NCI-H1417 treated with DMSO at 0.1 percent for 48 hours (cell line): ENCODE measurements around the gene KRT35.
"Not testable (repeated sequence)": the region's sequence is repeated elsewhere in the genome, so short reads cannot be mapped to it uniquely, and the experiment has no call there.

Experiments used
- DNase-seq: peaks from one replicate; lab custom pipeline; 2025; lab: John Stamatoyannopoulos, UW

Gene KRT35

GRCh38 chr17:41453066-41453465, 27.9 kb downstream of the KRT35 start:
- DNase-seq, result no peak

GRCh38 chr17:41452281-41452680, 28.7 kb downstream of the KRT35 start:
- DNase-seq, result no peak

- no peak for DNase-seq
These were observed 29.7 kb downstream of the KRT35 start for GRCh38 chr17:41451154-41451728.

GRCh38 chr17:41449008-41449407, 31.9 kb downstream of the KRT35 start:
- DNase-seq, result no peak

- DNase-seq, result no peak
These were observed 32.4 kb downstream of the KRT35 start for GRCh38 chr17:41448506-41448905.

- DNase-seq, result no peak
These were observed 34.1 kb downstream of the KRT35 start for GRCh38 chr17:41446806-41447205.

- no peak for DNase-seq
These were observed 36.3 kb downstream of the KRT35 start for GRCh38 chr17:41444640-41445039.

- no peak for DNase-seq
These were observed 36.8 kb downstream of the KRT35 start for GRCh38 chr17:41444186-41444585.

GRCh38 chr17:41442739-41443138, 38.2 kb downstream of the KRT35 start:
- DNase-seq, result no peak

GRCh38 chr17:41440531-41441033, 40.4 kb downstream of the KRT35 start, which contains the start of gene KRT38:
KRT38 (minus strand) TSS chr17:41440983; CDS start chr17:41440921, 62 bp downstream.
- no peak for DNase-seq

GRCh38 chr17:41439375-41439774, 41.6 kb downstream of the KRT35 start:
- DNase-seq, result no peak

GRCh38 chr17:41437769-41438168, 43.2 kb downstream of the KRT35 start:
- DNase-seq, result no peak

GRCh38 chr17:41437254-41437653, 43.7 kb downstream of the KRT35 start:
- DNase-seq, result no peak

- DNase-seq, result no peak
These were observed 46.5 kb downstream of the KRT35 start for GRCh38 chr17:41434415-41434814.

GRCh38 chr17:41434005-41434404, 46.9 kb downstream of the KRT35 start:
- DNase-seq, result no peak

GRCh38 chr17:41433586-41433985, 47.4 kb downstream of the KRT35 start:
- DNase-seq, result no peak

GRCh38 chr17:41430376-41430775, 50.6 kb downstream of the KRT35 start:
- not testable (repeated sequence) for DNase-seq

GRCh38 chr17:41429667-41430066, 51.3 kb downstream of the KRT35 start:
- no peak for DNase-seq

GRCh38 chr17:41428591-41429291, 52.2 kb downstream of the KRT35 start:
- DNase-seq, result no peak
